A673 (cell line): ENCODE measurements around the gene OR8B3. TPM values are rescaled to one million over a fixed set of nuclear protein-coding genes. Genes with fewer than 3 reads are reported as not detected.

ENCODE experiments used
- BruUV-seq: library from RNA; stranded (reverse); fragments of 400-500 nt; replicated peaks from 2 replicates; lab custom pipeline; 2021; lab: Mats Ljungman, UMichigan
- CTCF ChIA-PET: fragments of 300-600 bp; sonication (Branson Sonifier 250); formaldehyde crosslinking; loops from one replicate; lab custom pipeline; 2022; ENCODE audit warnings: antibody characterized with exemption; lab: Charles Lee
- POLR2A ChIA-PET: fragments of 300-600 bp; sonication (Branson Sonifier 250); formaldehyde crosslinking; loops from one replicate; lab custom pipeline; 2022; ENCODE audit warnings: antibody characterized with exemption; ENCODE audit not compliant: low non-redundant PET; lab: Charles Lee
- DNase-seq: peaks from one replicate; pipeline ENCODE4 v3.0.0-alpha.2; 2015; ENCODE audit warnings: low spot score
- H3K27ac ChIP-seq: fragments of 200-600 bp; sonication (generic); 2 replicates; pipeline ENCODE4 v1.5.1; 2016; ENCODE audit warnings: mixed run types, low read depth, mild to moderate bottlenecking, mixed read lengths, antibody characterized with exemption, low read length; ENCODE audit not compliant: poor library complexity, severe bottlenecking
- H3K27me3 ChIP-seq: fragments of 200-600 bp; sonication (generic); replicated peaks from 2 replicates; pipeline ENCODE4 v1.6.1; 2017; ENCODE audit warnings: mixed run types, low read depth, mild to moderate bottlenecking, mixed read lengths, antibody characterized with exemption, low read length; ENCODE audit not compliant: insufficient read depth, poor library complexity
- H3K36me3 ChIP-seq: fragments of 200-600 bp; sonication (generic); 2 replicates; pipeline ENCODE4 v1.6.1; 2016; ENCODE audit warnings: mixed run types, mild to moderate bottlenecking, mixed read lengths, antibody characterized with exemption, low read length; ENCODE audit not compliant: insufficient read depth, poor library complexity, severe bottlenecking
- H3K4me1 ChIP-seq: fragments of 200-600 bp; sonication (generic); 2 replicates; pipeline ENCODE4 v1.6.1; 2017; ENCODE audit warnings: mixed run types, mild to moderate bottlenecking, mixed read lengths, antibody characterized with exemption, low read length; ENCODE audit not compliant: insufficient read depth, poor library complexity, severe bottlenecking
- H3K4me3 ChIP-seq: fragments of 200-600 bp; sonication (generic); 2 replicates; pipeline ENCODE4 v1.5.1; 2016; ENCODE audit warnings: low read depth, mixed run types, mild to moderate bottlenecking, mixed read lengths, low read length; ENCODE audit not compliant: poor library complexity, severe bottlenecking
- H3K9me3 ChIP-seq: fragments of 200-600 bp; sonication (generic); 2 replicates; pipeline ENCODE4 v1.6.1; 2016; ENCODE audit warnings: mixed run types, low read depth, mild to moderate bottlenecking, mixed read lengths, antibody characterized with exemption, low read length; ENCODE audit not compliant: poor library complexity, severe bottlenecking
- EZH2 ChIP-seq: fragments of 200-600 bp; sonication (generic); IDR thresholded peaks from 2 replicates; pipeline ENCODE4 v1.6.1; 2017; ENCODE audit warnings: borderline replicate concordance, low read depth, mild to moderate bottlenecking, mixed read lengths, antibody characterized with exemption, low read length; ENCODE audit not compliant: poor library complexity, severe bottlenecking
- intact Hi-C: fragments of 100-400 bp; cut with micrococcal nuclease; formaldehyde crosslinking; loops from one replicate; pipeline ENCODE4 v1.10.0; 2022; ENCODE audit not compliant: unreplicated experiment
- total RNA-seq: library from RNA; stranded (reverse); gene quantifications from 2 replicates; pipeline ENCODE4 v1.2.3, GENCODE V29; 2021
- TF ChIP-seq, protein P1 (sequence below): fragments of 300-800, 200-600 bp; sonication (generic); conservative IDR thresholded peaks from 2 replicates; pipeline ENCODE4 v1.5.1; 2017; ENCODE audit warnings: low read depth, mild to moderate bottlenecking, antibody characterized with exemption, low read length, moderate library complexity, mixed read lengths

OR8B3 gene
- total RNA-seq, 1 experiment from 2014 or later: not detected

DNA sequence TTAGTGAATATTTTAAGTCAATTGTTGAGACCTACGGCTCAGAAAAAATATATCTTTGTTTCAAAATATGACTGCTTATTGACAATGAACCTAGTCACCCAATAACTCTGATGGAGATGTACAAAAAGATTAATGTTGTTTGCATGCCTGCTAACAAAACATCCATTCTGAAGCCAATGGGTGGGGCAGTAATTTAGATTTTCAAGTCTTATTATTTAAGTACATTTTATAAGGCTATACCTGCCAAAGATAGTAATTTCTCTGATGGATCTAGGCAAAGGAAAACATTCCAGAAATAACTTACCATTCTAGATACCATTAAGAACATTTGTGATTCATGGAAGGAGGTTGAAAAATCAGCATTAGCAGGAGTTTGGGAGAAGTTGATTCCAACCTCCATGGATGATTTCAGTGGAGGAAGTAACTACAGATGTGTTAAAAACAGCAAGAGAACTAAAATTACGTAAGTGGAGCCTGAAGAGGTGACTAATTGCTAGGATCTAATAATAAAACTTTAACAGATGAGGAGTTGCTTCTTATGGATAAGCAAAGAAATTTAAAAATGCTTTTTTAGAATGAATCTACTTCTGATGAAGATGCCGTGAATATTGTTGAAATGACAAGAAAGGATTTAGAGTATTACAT is 52.4 kb downstream of the OR8B3 start:
- DNase-seq: no peak
- CTCF ChIA-PET: no interaction called here
- Histone ChIP-seq H3K36me3 (no peaks in the 10 kb centered on the region), H3K27ac (no peak overlapping the region), H3K27me3 (no peaks in the 10 kb centered on the region), H3K9me3 (peaks cover 7% of the 10 kb centered on the region), H3K4me3 (no peak overlapping the region), H3K4me1 (no peaks in the 10 kb centered on the region)
- POLR2A ChIA-PET: no interaction called here
- TF ChIP-seq, protein P1, sequence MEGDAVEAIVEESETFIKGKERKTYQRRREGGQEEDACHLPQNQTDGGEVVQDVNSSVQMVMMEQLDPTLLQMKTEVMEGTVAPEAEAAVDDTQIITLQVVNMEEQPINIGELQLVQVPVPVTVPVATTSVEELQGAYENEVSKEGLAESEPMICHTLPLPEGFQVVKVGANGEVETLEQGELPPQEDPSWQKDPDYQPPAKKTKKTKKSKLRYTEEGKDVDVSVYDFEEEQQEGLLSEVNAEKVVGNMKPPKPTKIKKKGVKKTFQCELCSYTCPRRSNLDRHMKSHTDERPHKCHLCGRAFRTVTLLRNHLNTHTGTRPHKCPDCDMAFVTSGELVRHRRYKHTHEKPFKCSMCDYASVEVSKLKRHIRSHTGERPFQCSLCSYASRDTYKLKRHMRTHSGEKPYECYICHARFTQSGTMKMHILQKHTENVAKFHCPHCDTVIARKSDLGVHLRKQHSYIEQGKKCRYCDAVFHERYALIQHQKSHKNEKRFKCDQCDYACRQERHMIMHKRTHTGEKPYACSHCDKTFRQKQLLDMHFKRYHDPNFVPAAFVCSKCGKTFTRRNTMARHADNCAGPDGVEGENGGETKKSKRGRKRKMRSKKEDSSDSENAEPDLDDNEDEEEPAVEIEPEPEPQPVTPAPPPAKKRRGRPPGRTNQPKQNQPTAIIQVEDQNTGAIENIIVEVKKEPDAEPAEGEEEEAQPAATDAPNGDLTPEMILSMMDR: no peak
- no peak for TF ChIP-seq EZH2
- no TSS peak for BruUV-seq
- intact Hi-C loops: no loop called here

Other genes starting within 250 kb of the OR8B3 start
- not detected in 2 replicates for gene OR10D3, start 215.7 kb downstream of the OR8B3 start, total RNA-seq
- gene OR8G1, start 157.9 kb downstream of the OR8B3 start, total RNA-seq: not detected in 2 replicates
- gene OR8G5, start 142.6 kb downstream of the OR8B3 start, total RNA-seq: not detected in 2 replicates
- 0.41 and 0.52 TPM in 2 replicates for gene OR8D1, start 85.1 kb downstream of the OR8B3 start, total RNA-seq
- gene OR8D2, start 78.8 kb downstream of the OR8B3 start, total RNA-seq: not detected in 2 replicates
- not detected in 2 replicates for gene OR8B2, start 14.5 kb downstream of the OR8B3 start, total RNA-seq
- gene OR8B4, start 25.8 kb upstream of the OR8B3 start, total RNA-seq: not detected in 2 replicates
- not detected in 2 replicates for gene OR8B8, start 46.7 kb upstream of the OR8B3 start, total RNA-seq
- not detected in 2 replicates for gene OR8B12, start 144.6 kb upstream of the OR8B3 start, total RNA-seq
- not detected in 2 replicates for gene OR8A1, start 171.0 kb upstream of the OR8B3 start, total RNA-seq
- not detected in 2 replicates for gene PANX3, start 212.4 kb upstream of the OR8B3 start, total RNA-seq
- 37.8 and 44.4 TPM in 2 replicates for gene TBRG1, start 223.8 kb upstream of the OR8B3 start, total RNA-seq